ENCODE data around the gene DAGLB.
A peak's percentile ranks its signal among the peaks of the same experiment; 100 is the strongest.
"Not testable (repeated sequence)": the region's sequence is repeated elsewhere in the genome, so short reads cannot be mapped to it uniquely, and the experiment has no call there.

DAGLB gene

GRCh38 chr7:6447581-6448199, at the start of gene DAGLB:
Gene DAGLB, minus strand, starts transcription at chr7:6447954. Its CDS starts 112 bp downstream, at chr7:6447842.
- peak; percentile 85 for DNase-seq

GRCh38 chr7:6497637-6497905, 49.8 kb upstream of the DAGLB start:
- DNase-seq = no peak

GRCh38 chr7:6496842-6497636, 49.3 kb upstream of the DAGLB start:
- DNase-seq = no peak

GRCh38 chr7:6495597-6496262, 48.0 kb upstream of the DAGLB start:
- DNase-seq = no peak

- no peak for DNase-seq
These were observed 46.6 kb upstream of the DAGLB start for GRCh38 chr7:6494365-6494764.

GRCh38 chr7:6491194-6491593, 43.4 kb upstream of the DAGLB start:
- DNase-seq = no peak

GRCh38 chr7:6489612-6490011, 41.9 kb upstream of the DAGLB start:
- DNase-seq = no peak

GRCh38 chr7:6487184-6487545, 39.4 kb upstream of the DAGLB start:
- DNase-seq = no peak

GRCh38 chr7:6486438-6487183, 38.9 kb upstream of the DAGLB start:
- DNase-seq = no peak

GRCh38 chr7:6482743-6483119, 35.0 kb upstream of the DAGLB start:
- DNase-seq = no peak

- no peak for DNase-seq
These were observed 34.6 kb upstream of the DAGLB start for GRCh38 chr7:6482307-6482706.

- DNase-seq = no peak
These were observed 33.7 kb upstream of the DAGLB start for GRCh38 chr7:6481445-6481844.

GRCh38 chr7:6480323-6480660, 32.5 kb upstream of the DAGLB start:
- no peak for DNase-seq

- no peak for DNase-seq
These were observed 31.3 kb upstream of the DAGLB start for GRCh38 chr7:6479067-6479466.

GRCh38 chr7:6478186-6478585, 30.4 kb upstream of the DAGLB start:
- DNase-seq = no peak

GRCh38 chr7:6477318-6477660, 29.5 kb upstream of the DAGLB start:
- DNase-seq = no peak

- DNase-seq = no peak
These were observed 29.0 kb upstream of the DAGLB start for GRCh38 chr7:6476596-6477317.

GRCh38 chr7:6475433-6476186, 27.9 kb upstream of the DAGLB start:
- no peak for DNase-seq

GRCh38 chr7:6465862-6466261, 18.1 kb upstream of the DAGLB start:
- DNase-seq = no peak

GRCh38 chr7:6463609-6464008, 15.9 kb upstream of the DAGLB start:
- not testable (repeated sequence) for DNase-seq

GRCh38 chr7:6461946-6462550, 14.3 kb upstream of the DAGLB start:
- no peak for DNase-seq

GRCh38 chr7:6460990-6461584, 13.3 kb upstream of the DAGLB start:
- no peak for DNase-seq
